Measurements from ENCODE around the gene GALK1. TPM values are rescaled to one million over a fixed set of nuclear protein-coding genes. Genes with fewer than 3 reads are reported as not detected.
A peak's percentile ranks its signal among the peaks of the same experiment; 100 is the strongest.

Gene GALK1
- total and polyA plus RNA-seq, 9 of the 15 experiments (the other 6 are each of a cell fraction or from before 2014, with no cell fraction given): 0.45 to 51.6 (median 17.4) TPM

GRCh38 chr17:75773121-75773807 lies 8.3 kb upstream of the GALK1 start:
- DNase-seq (ENCODE audit: extremely low read depth in 1 of 4, low spot score in 3 of 4) (no peak), FAIRE-seq (no peak), ATAC-seq (no peak)
- intact Hi-C loops (cut with micrococcal nuclease) (no loop called here), in situ Hi-C loops (cut with MboI) (loop anchor here (10.0 kb wide), 1 partner anchor 232 kb away; the partner anchor contains the start of gene CDK3)
- ChIA-PET POLR2A (interaction anchor here (0.6 to 11.1 kb wide), 33 partner anchors 8 to 1009 kb away, joined by 3 to 464 read pairs (median 4); partner anchors contain the start of genes FBF1, GALK1, LLGL2 and RECQL5), CTCF (ENCODE audit: low intra/inter-chr PET ratio) (no interaction called here)
- Histone ChIP-seq H3K27me3 (ENCODE audit: control insufficient read depth in 2 of 2, insufficient read depth in 2 of 2, low read length in 2 of 2) (no peaks in the 10 kb centered on the region), H3K79me2 (ENCODE audit: control insufficient read depth, insufficient read depth, low read length) (peaks cover 22% of the 10 kb centered on the region), H3K9me1 (ENCODE audit: control insufficient read depth, insufficient read depth, low read length) (no peaks in the 10 kb centered on the region), H3K36me3 (ENCODE audit: control insufficient read depth, insufficient read depth, low read length) (peaks cover 23% of the 10 kb centered on the region), H3K9me3 (replicated peaks; ENCODE audit: control insufficient read depth, insufficient read depth, low read depth, low read length) (no peaks in the 10 kb centered on the region), H4K20me1 (replicated peaks; ENCODE audit: control insufficient read depth, insufficient read depth, low read length) (peaks cover 29% of the 10 kb centered on the region), H3K9ac (ENCODE audit: insufficient read depth in 1 of 2, low read depth in 2 of 2, low read length in 2 of 2) (peak overlapping the region in 1 of 2 experiments; percentile 3; a peak in 1 of 4 replicates), H3K4me1 (replicated peaks in 1 of 2; ENCODE audit: control insufficient read depth in 2 of 2, insufficient read depth in 2 of 2, low read length in 2 of 2) (peaks cover 3 to 7% of the 10 kb centered on the region in 2 experiments; a peak in 4 of 5 replicates), H3K4me3 (no peak overlapping the region), H2AFZ (ENCODE audit: low read depth, low read length) (no peak overlapping the region), H3K27ac (ENCODE audit: extremely low read depth, low read depth, low read length) (no peak overlapping the region), H3K4me2 (ENCODE audit: insufficient read depth, low read length) (no peak overlapping the region)
- no TSS peak for BruUV-seq (replicated peaks)
- 66% methylated on average over 10 of the region's 12 CpGs for WGBS (ENCODE audit: insufficient coverage, low coverage, missing lambda C conversion rate)
- TF ChIP-seq SP1 (CRISPR knock-in tag; IDR thresholded peaks at IDR 0.05) (0 out of 2 replicates have a peak, but pooled peaks have one; percentile 24), TFAM (CRISPR knock-in tag; conservative IDR thresholded peaks at IDR 0.05) (no peak), ZNF232 (CRISPR knock-in tag; IDR thresholded peaks at IDR 0.05) (peak; percentile 12; the same call in 1 of the 2 replicates), MGA (IDR thresholded peaks at IDR 0.05) (no peak)

All from K562 (cell line).